Body of pancreas (tissue), 4 donors: ENCODE data around the gene SLC2A8.

ENCODE experiments used
- POLR2A ChIP-seq, 3 donors: fragments of 450-650 bp; IDR thresholded peaks; one replicate each; pipeline ENCODE4 v1.6.1; 2016; ENCODE audit warnings: antibody characterized with exemption in 3 of 3, mild to moderate bottlenecking in 2 of 3
- TF ChIP-seq, protein P1 (sequence below), 7 experiments: fragments of 450-650 bp in 4 of 7; fragments of 200-600 bp in 3 of 7; sonication (generic) in 3 of 7; IDR thresholded peaks; one replicate each; pipeline ENCODE4 v1.5.1; 2016 to 2019; ENCODE audit warnings: antibody characterized with exemption in 7 of 7

DNA sequence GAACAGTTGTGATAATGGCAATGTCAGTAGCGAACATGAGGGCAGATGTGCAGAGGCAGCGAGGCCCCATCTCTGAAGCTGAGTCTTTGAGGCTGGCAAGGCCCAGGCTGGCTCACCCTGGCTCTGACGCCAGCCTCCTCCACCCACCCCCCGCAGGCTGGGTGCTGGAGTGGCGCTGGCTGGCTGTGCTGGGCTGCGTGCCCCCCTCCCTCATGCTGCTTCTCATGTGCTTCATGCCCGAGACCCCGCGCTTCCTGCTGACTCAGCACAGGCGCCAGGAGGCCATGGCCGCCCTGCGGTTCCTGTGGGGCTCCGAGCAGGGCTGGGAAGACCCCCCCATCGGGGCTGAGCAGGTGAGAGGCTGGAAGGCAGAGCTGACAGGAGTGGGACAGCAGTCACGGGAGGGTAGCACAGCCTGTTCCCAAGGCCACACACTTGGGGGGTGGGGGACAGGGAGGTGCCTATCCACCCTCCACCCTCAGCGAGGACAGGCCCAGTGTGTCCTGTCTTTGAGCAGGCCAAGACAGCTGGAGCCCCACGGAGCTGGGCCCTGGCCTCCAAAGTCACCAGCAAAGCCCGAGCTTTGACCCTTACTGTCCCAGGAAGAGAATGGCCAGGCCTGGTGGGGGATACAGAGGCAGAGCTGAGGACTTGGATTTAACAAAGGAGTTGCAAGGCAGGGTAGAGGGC, 5.6 kb downstream of the SLC2A8 start:
- TF ChIP-seq, protein P1, sequence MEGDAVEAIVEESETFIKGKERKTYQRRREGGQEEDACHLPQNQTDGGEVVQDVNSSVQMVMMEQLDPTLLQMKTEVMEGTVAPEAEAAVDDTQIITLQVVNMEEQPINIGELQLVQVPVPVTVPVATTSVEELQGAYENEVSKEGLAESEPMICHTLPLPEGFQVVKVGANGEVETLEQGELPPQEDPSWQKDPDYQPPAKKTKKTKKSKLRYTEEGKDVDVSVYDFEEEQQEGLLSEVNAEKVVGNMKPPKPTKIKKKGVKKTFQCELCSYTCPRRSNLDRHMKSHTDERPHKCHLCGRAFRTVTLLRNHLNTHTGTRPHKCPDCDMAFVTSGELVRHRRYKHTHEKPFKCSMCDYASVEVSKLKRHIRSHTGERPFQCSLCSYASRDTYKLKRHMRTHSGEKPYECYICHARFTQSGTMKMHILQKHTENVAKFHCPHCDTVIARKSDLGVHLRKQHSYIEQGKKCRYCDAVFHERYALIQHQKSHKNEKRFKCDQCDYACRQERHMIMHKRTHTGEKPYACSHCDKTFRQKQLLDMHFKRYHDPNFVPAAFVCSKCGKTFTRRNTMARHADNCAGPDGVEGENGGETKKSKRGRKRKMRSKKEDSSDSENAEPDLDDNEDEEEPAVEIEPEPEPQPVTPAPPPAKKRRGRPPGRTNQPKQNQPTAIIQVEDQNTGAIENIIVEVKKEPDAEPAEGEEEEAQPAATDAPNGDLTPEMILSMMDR (IDR thresholded peaks at IDR 0.05), result no peak
- TF ChIP-seq POLR2A (IDR thresholded peaks at IDR 0.05), result no peak
